ENCODE data around the gene ITPK1.
"Not testable (repeated sequence)": the region's sequence is repeated elsewhere in the genome, so short reads cannot be mapped to it uniquely, and the experiment has no call there.

The ITPK1 gene

GRCh38 chr14:93115821-93116675 lies at the start of gene ITPK1:
TSS of gene ITPK1 (minus strand) at chr14:93115925. CDS start at chr14:93115163, 762 bp downstream.
- DNase-seq (ENCODE audit: low spot score), result peak; percentile 74

- DNase-seq (ENCODE audit: low spot score), result no peak
Observed at GRCh38 chr14:93163564-93163963, 47.8 kb upstream of the ITPK1 start.

GRCh38 chr14:93161411-93161940 lies 45.8 kb upstream of the ITPK1 start:
- no peak for DNase-seq (ENCODE audit: low spot score)

DNA sequence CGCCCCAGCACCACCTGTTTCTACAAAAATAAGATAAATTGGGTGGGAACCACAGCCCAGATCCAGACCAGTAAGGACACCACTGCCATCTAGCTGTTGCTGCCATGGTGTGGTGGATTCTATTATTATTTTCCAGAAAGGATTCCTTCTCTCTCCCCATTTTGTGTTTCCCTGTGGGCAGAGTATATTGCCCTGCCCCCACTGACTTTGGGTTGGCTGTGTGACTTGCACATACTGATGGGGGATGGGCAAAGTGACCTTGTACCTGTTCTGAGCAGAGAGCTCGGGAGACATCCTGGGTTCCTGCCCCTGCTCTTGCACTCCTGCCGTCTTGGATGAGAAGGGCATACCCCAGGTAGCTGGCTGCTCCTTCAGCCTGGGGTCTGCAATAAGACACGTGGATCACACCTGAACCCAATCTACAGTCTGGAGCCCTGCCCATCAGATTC lies 44.7 kb upstream of the ITPK1 start:
- DNase-seq (ENCODE audit: low spot score), result peak; percentile 59

DNA sequence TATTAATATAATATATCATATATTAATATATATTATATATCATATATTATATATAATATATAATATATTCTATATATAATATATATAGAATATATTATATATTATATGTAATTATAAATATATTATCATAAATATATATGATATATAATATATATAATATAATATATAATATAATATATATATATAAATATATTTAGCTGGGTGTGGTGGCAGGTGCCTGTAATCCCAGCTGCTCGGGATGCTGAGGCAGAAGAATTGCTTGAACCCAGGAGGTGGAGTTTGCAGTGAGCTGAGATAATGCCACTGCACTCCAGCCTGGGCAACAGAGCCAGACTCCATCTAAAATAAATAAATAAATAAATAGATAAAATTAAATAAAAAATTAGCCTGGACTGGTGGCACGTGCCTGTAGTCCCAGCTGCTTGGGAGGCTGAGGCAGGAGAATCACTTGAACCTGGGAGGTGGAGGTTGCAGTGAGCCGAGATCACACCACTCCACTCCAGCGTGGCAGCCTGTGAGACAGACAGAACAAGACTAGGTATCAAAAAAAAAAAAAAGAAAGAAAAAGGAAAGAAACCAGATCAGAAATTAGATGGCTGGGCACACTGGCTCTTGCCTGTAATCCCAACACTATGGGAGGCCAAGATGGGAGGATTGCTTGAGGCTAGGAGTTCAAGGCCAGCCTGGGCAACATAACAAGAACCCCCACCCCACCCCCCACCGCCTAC lies 44.1 kb upstream of the ITPK1 start:
- not testable (repeated sequence) for DNase-seq (ENCODE audit: low spot score)

- not testable (repeated sequence) for DNase-seq (ENCODE audit: low spot score)
Observed at GRCh38 chr14:93158349-93158748, 42.6 kb upstream of the ITPK1 start.

DNA sequence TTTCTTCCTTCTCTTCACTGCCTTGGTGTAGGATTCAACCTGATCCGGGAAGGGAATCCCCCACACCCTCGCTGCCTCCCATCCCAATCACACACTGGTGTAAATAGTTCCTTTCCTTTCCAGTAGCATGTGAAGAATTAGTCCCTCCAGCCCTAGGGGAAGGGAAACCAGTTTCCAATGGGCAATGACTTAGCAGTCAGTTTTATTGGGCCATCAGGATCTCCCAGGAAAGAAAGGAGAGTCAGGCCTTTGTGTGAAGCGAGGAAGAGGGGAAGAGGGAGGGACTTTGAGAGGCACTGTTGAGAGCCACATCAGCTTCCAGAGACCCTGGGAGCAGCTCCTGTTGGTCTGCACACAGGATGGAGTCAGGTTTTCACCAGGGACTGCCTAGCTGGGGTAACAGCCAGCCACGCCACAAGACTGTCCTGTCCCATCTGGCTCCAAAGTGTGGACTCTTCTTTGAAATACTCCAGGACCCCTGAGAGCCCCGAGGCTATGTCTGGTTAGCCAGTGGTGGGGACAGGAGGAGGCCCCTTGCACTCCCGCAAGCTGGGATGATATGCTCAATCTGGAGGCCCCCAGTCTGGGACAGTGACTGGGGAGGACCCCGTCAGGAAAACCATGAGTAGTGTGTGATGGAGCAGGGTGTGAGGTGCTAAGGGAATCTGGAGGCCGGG lies 41.1 kb upstream of the ITPK1 start:
- no peak for DNase-seq (ENCODE audit: low spot score)

DNA sequence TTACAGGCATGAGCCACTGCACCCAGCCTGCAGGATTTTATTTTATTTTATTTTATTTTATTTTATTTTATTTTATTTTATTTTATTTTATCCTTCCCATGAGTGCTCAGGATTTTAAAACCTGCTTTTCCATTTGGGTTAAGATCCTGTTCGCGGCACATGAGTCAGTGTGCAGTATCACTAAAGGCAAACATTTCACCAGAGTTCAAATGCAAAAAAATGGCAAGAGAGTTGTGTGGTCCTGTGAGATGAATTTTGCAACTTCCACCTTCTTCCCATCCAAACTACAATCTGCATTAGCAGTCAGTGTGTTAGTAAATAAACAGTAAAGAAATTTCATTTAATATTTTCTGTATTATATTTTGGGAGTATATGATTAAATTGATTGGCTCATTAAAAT lies 39.9 kb upstream of the ITPK1 start:
- no peak for DNase-seq (ENCODE audit: low spot score)

- no peak for DNase-seq (ENCODE audit: low spot score)
Observed at GRCh38 chr14:93153121-93153520, 37.4 kb upstream of the ITPK1 start.

- peak; percentile 32 for DNase-seq (ENCODE audit: low spot score)
Observed at GRCh38 chr14:93150227-93151208, 34.8 kb upstream of the ITPK1 start.

GRCh38 chr14:93148979-93149378 lies 33.3 kb upstream of the ITPK1 start:
- no peak for DNase-seq (ENCODE audit: low spot score)

DNA sequence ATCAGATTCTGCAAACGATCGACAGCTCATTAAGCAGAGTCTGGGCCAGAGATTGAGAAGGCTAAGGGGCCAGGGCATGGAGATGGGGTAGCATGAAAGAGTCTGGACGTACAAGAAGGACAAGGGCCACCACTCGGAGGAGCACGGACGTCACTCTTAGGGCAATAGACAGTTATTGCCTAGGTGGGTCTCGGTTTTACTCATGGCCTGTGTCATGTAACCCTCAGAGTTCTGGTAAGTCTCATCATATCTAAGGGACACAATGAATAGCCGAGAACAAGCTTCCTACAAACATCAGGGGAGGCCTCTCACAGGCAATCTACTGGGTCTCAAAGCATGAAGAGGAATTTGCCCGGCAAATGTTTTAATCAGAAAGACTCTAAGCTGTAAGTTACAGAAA lies 30.4 kb upstream of the ITPK1 start:
- DNase-seq (ENCODE audit: low spot score), result no peak

- DNase-seq (ENCODE audit: low spot score), result no peak
Observed at GRCh38 chr14:93142854-93143652, 27.3 kb upstream of the ITPK1 start.

- DNase-seq (ENCODE audit: low spot score), result no peak
Observed at GRCh38 chr14:93137864-93138263, 22.1 kb upstream of the ITPK1 start.

DNA sequence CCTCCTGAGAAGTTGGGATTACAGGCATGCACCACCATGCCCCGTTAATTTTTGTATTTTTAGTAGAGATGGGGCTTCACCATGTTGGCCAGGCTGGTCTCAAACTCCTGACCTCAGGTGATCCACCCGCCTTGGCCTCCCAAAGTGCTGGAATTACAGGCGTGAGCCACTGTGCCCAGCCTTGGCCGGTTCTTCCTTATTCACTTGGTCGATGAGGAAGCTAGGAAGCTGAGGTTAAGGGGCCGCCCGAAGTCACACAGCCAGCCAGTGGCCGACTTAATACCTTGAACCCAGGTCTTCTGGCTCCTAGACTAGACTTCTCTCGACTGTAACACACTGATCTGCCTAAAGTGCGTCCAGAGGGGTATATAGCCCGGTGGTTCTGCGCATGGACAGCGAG lies 20.8 kb upstream of the ITPK1 start:
- not testable (repeated sequence) for DNase-seq (ENCODE audit: low spot score)

GRCh38 chr14:93136009-93136408 lies 20.3 kb upstream of the ITPK1 start:
- no peak for DNase-seq (ENCODE audit: low spot score)

- DNase-seq (ENCODE audit: low spot score), result no peak
Observed at GRCh38 chr14:93135399-93135798, 19.7 kb upstream of the ITPK1 start.

GRCh38 chr14:93133464-93133863 lies 17.7 kb upstream of the ITPK1 start:
- DNase-seq (ENCODE audit: low spot score), result no peak

DNA sequence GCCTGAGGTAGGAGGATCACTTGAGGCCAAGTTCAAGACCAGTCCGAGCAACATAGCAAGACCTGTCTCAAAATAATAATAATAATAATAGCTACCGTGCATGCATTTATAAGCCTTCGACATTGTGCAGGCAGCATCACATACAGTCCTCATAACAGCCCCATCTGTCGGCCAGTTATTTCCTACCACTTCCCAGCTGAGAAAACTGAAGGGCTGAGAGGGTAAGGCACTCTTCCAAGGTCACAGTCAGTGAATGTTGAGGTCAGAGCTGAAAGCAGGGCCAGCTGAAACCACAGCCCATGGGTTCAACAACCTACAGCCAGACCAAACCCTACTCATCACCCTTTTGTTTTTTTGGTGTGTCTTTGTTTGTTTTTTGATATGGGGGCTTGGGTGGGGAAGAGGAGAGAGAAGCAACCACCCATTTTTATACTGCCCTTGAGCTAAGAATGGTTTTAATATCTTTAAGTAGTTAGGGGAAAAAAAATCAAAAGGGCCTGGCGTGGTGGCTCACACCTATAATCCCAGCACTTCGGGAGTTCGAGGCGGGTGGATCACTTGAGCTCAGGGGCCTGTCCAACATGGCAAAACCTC lies 16.8 kb upstream of the ITPK1 start:
- DNase-seq (ENCODE audit: low spot score), result peak; percentile 67

All from HuH-7 (cell line).